ENCODE results near the gene GMPPA. TPM values are rescaled to one million over a fixed set of nuclear protein-coding genes. Genes with fewer than 3 reads are reported as not detected.

Gene GMPPA
- total and polyA plus RNA-seq, 3 donors from 2014 or later = 19.6 to 28.3 (median 24.6) TPM

DNA sequence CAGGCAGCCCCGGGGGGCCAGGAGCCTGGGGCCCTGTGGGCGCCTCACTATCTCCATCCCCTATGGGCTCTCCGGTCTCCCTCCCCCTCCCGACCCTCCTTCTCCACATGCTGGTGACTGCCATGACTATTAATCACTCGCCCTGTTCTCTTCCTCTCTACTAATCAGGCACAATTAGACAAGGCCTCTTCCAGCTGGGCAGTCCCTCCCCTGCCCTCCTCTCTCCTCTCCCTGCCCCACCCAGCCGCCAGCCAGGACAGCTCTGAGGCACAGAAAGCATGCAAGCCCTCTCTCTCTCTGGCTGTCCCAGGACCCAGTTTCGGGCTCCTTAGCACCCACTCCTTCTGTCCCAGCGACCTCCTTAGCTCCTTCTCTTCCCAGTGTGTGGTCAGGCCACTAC is 21.4 kb downstream of the GMPPA start:
- DNase-seq = no peak
- H3K36me3 ChIP-seq (ENCODE audit: low read depth, missing control alignments) = no peaks in the 10 kb centered on the region
- H3K27ac ChIP-seq = no peak overlapping the region
- no peaks in the 10 kb centered on the region for H3K27me3 ChIP-seq
- intact Hi-C loops (cut with DNase I; ENCODE audit: low total_unique reads) = loop anchor here (10.0 kb wide), 1 partner anchor 45 kb away; no protein-coding TSS in a partner anchor
- H3K9me3 ChIP-seq = no peaks in the 10 kb centered on the region
- 78 to 79% methylated on average over 8 of the region's 8 CpGs for WGBS, 2 donors
- H3K4me3 ChIP-seq = no peak overlapping the region
- H3K4me1 ChIP-seq = peaks cover 11% of the 10 kb centered on the region
- no peak for TF ChIP-seq POLR2A (IDR thresholded peaks at IDR 0.05)

DNA sequence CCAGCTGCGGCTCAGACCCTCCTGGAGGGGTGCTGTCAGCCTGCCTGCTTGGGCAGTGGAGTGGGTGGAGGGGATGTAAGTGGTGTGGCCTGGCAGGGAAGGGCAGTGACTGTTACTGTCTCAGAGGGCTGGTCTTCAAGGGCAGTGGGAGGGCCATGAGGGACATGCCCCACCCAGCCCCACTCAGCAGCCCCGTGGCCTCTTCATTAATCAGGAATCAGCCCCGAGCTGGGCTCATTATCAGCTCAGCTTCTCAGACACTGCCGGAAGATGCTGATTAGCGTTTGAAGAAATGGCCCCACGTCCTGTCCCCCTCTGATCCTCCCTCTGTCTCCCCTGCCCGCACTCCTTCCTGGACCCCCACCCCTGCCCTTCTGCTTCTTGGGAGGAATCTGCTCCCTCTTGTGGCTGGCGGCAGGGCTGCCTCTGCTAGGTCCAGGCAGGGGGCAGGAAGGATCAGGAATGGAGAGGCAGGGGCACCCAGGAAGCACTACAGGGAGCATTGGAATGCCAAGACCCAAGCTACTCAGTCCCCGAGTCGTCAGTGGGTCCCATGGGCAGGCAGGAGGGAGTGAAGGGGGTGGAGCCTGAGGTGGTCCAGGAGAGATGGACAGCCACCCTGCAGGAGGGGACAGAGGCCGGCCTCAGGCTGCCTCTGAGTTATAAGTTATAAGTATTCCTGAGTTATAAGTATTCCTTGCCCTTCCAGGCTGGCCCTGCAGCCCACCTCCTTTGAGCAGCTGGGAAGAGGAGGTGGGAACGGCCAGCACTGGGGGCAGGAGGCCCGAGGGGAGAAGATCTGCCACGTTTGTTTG is 22.6 kb downstream of the GMPPA start:
- H3K27ac ChIP-seq = no peak overlapping the region
- no peaks in the 10 kb centered on the region for H3K9me3 ChIP-seq
- H3K4me3 ChIP-seq = no peak overlapping the region
- H3K27me3 ChIP-seq = no peaks in the 10 kb centered on the region
- intact Hi-C loops (cut with DNase I; ENCODE audit: low total_unique reads) = loop anchor here (10.0 kb wide), 1 partner anchor 46 kb away; no protein-coding TSS in a partner anchor
- H3K36me3 ChIP-seq (ENCODE audit: low read depth, missing control alignments) = no peaks in the 10 kb centered on the region
- DNase-seq = peak; percentile 71
- 26 to 35% methylated on average over 13 to 14 of the region's 14 CpGs for WGBS, 2 donors
- peaks cover 11% of the 10 kb centered on the region for H3K4me1 ChIP-seq
- TF ChIP-seq, protein P1, sequence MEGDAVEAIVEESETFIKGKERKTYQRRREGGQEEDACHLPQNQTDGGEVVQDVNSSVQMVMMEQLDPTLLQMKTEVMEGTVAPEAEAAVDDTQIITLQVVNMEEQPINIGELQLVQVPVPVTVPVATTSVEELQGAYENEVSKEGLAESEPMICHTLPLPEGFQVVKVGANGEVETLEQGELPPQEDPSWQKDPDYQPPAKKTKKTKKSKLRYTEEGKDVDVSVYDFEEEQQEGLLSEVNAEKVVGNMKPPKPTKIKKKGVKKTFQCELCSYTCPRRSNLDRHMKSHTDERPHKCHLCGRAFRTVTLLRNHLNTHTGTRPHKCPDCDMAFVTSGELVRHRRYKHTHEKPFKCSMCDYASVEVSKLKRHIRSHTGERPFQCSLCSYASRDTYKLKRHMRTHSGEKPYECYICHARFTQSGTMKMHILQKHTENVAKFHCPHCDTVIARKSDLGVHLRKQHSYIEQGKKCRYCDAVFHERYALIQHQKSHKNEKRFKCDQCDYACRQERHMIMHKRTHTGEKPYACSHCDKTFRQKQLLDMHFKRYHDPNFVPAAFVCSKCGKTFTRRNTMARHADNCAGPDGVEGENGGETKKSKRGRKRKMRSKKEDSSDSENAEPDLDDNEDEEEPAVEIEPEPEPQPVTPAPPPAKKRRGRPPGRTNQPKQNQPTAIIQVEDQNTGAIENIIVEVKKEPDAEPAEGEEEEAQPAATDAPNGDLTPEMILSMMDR (IDR thresholded peaks at IDR 0.05) = peak; percentile 49 to 61 (median 57)
- TF ChIP-seq POLR2A (IDR thresholded peaks at IDR 0.05) = no peak

DNA sequence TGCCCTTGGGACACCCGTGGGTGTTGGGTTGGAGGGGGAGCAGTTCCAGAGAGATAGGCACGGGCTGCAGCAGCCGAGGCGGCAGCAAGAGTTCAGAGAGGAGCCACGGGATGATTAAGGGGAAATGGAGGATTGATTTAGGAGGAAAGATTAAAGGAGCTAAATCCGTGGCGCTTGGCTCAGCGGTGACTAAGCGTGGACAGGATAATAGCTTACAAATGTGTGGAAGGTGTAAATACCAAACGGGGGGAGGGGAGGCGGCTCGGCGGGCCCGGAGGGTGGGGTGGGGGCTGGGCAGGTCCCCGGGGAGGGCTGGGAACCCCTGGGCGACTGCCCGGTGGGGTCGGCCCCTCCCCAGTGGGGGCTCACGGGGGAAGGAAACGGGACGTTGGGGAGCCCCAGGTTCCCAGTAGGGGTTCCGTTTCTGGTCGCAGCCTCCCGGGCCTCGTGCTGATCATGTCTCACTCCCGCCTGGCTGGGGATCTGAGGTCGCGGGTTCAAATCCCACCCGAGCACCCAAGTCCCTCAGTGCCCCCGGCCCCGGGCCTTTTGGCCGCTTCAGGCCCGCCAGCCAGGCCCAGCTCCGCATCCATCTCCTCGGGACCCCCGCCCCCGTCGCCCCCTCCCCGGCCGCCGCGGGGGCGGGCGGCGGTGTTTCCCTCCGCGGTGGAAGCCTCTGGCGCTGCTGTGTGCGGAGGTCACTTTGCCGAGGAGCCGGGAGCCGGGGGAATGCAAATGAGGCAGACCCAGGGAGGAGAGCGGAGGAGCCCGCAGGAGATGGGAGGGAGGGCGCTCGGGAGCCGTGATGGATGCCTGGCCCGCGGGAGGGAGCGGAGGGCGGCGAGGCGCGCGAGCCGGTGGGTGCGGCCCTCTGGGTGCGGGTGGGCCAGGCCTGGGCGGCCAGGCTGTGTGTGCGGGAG is 23.7 kb downstream of the GMPPA start:
- no peak for TF ChIP-seq POLR2A (IDR thresholded peaks at IDR 0.05)
- TF ChIP-seq, protein P1 (IDR thresholded peaks at IDR 0.05) = no peak

DNA sequence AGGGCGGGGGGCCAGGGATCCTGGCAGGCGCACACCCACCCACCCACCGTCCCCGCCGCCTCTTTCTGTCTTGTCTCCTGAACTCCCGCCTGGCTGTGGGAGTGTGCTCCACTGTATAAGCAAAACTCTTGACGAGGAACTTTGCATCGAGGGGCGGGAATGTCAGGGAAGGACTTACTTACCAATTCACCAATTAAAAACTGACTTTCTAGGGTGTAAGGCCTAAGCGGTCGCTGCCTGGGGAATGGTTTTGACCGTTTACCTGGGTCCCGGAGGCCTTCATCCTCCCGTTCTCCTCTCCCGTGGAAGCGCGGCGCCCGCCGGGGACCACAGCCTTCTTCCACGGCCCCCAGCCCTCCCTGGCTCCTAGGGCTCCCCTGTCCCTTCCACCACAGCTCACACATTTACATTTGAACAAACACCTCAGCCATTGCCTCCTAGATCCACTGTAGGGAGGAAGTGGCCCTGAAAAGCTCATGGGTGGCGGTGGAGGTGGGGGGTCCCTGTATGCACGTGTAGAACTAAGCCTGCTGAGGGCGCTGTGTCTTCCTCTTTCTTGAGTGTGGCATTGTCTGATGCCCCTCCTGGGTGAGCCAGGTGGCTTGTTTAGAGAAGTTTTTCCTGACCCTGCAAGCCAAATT is 24.5 kb downstream of the GMPPA start:
- DNase-seq = no peak
- Histone ChIP-seq H3K36me3 (ENCODE audit: low read depth, missing control alignments) (no peaks in the 10 kb centered on the region), H3K4me3 (peak overlapping the region; percentile 34 to 37), H3K4me1 (peaks cover 11% of the 10 kb centered on the region), H3K27me3 (no peaks in the 10 kb centered on the region), H3K27ac (no peak overlapping the region), H3K9me3 (no peaks in the 10 kb centered on the region)
- intact Hi-C loops (cut with DNase I; ENCODE audit: low total_unique reads) = loop anchor here (10.0 kb wide), 1 partner anchor 48 kb away; no protein-coding TSS in a partner anchor
- TF ChIP-seq, protein P1 (IDR thresholded peaks at IDR 0.05) = no peak
- TF ChIP-seq POLR2A (IDR thresholded peaks at IDR 0.05) = no peak
- WGBS, 2 donors = 20 to 30% methylated on average over 24 of the region's 24 CpGs

More for the DNA sequence above, 23.7 kb downstream of the GMPPA start:
- no peaks in the 10 kb centered on the region for H3K9me3 ChIP-seq
- intact Hi-C loops (cut with DNase I; ENCODE audit: low total_unique reads) = loop anchor here (10.0 kb wide), 1 partner anchor 48 kb away; no protein-coding TSS in a partner anchor
- peak; percentile 59 for DNase-seq
- WGBS, 2 donors = 8 to 10% methylated on average over 23 to 69 of the region's 70 CpGs
- H3K4me1 ChIP-seq = peaks cover 11% of the 10 kb centered on the region
- H3K27ac ChIP-seq = no peak overlapping the region
- H3K36me3 ChIP-seq (ENCODE audit: low read depth, missing control alignments) = no peaks in the 10 kb centered on the region
- peak overlapping the region; percentile 34 to 37 for H3K4me3 ChIP-seq
- H3K27me3 ChIP-seq = no peaks in the 10 kb centered on the region
